HCT116 (cell line): Measurements from ENCODE around the gene EVA1A. TPM values are rescaled to one million over a fixed set of nuclear protein-coding genes. Genes with fewer than 3 reads are reported as not detected.

Experiments
- ATAC-seq: fragments of 200-7000 bp; cut with Tn5 transposase; 2 replicates; pipeline ENCODE4 v1.9.1; 2020; ENCODE audit warnings: mild to moderate bottlenecking, moderate library complexity
- BruUV-seq: library from RNA; stranded (reverse); fragments of 400-500 nt; replicated peaks from 2 replicates; lab custom pipeline; 2021; lab: Mats Ljungman, UMichigan
- CTCF ChIA-PET: fragments of 300-600 bp; sonication (Branson Sonifier 250); formaldehyde crosslinking; loops from one replicate; lab custom pipeline; 2021; ENCODE audit warnings: antibody characterized with exemption; lab: Charles Lee
- POLR2A ChIA-PET: fragments of 300-600, 350-600 bp; sonication (Branson Sonifier 250); formaldehyde crosslinking; loops from one replicate; lab custom pipeline; 2021; ENCODE audit warnings: antibody characterized with exemption; lab: Charles Lee
- RAD21 ChIA-PET, 2 experiments: fragments of 300-600 bp; sonication (Branson Sonifier 250); formaldehyde crosslinking; loops; one replicate each; lab custom pipeline; 2023; ENCODE audit warnings: low total read pairs in 2 of 2; ENCODE audit not compliant: uncharacterized antibody in 2 of 2, unreplicated experiment in 2 of 2, low non-redundant PET in 1 of 2; lab: Charles Lee
- DNase-seq: peaks from one replicate; pipeline ENCODE4 v3.0.0-alpha.2; 2010; ENCODE audit warnings: low read depth, low spot score
- H2AFZ ChIP-seq: fragments of 200-600 bp; shearing (Covaris generic), sonication (generic); 2 replicates; pipeline ENCODE4 v1.6.1; 2017; ENCODE audit warnings: low read depth, mixed run types, mixed read lengths, antibody characterized with exemption, low read length; ENCODE audit not compliant: poor library complexity, severe bottlenecking
- H3K27ac ChIP-seq: 2 replicates; pipeline ENCODE4 v1.5.1; 2012; ENCODE audit warnings: low read depth, low read length
- H3K27me3 ChIP-seq: fragments of 200-600 bp; sonication (generic); 2 replicates; pipeline ENCODE4 v1.6.1; 2016; ENCODE audit warnings: mixed run types, low read length, mixed read lengths; ENCODE audit not compliant: insufficient read depth
- H3K36me3 ChIP-seq, 2 experiments: fragments of 200-500 bp in 1 of 2; fragments of 200-600 bp in 1 of 2; sonication (Bioruptor generic) in 1 of 2; sonication (generic) in 1 of 2; 2 replicates each; pipeline versions ENCODE4 v1.5.1 to v1.6.1; 2014 to 2016; ENCODE audit warnings: low read length in 2 of 2, inconsistent platforms in 1 of 2, mixed read lengths in 1 of 2, mixed run types in 1 of 2; ENCODE audit not compliant: insufficient read depth in 2 of 2, control insufficient read depth in 1 of 2
- H3K4me1 ChIP-seq, 2 experiments: fragments of 200-600 bp in 1 of 2; sonication (generic) in 1 of 2; 2 replicates each; pipeline versions ENCODE4 v1.5.1 to v1.6.1; 2012 to 2017; ENCODE audit warnings: low read length in 2 of 2, inconsistent platforms in 1 of 2, mild to moderate bottlenecking in 1 of 2, mixed read lengths in 1 of 2, mixed run types in 1 of 2, moderate library complexity in 1 of 2; ENCODE audit not compliant: insufficient read depth in 2 of 2, control insufficient read depth in 1 of 2
- H3K4me2 ChIP-seq: fragments of 200-600 bp; sonication (generic); 2 replicates; pipeline ENCODE4 v1.6.1; 2017; ENCODE audit warnings: mixed run types, low read length, mixed read lengths
- H3K4me3 ChIP-seq, 2 experiments: fragments of 200-600 bp in 1 of 2; sonication (generic) in 1 of 2; replicated peaks in 1 of 2; 2 replicates each; pipeline ENCODE4 v1.5.1; 2011 to 2016; ENCODE audit warnings: low read length in 2 of 2, control low read depth in 1 of 2, low read depth in 1 of 2, mild to moderate bottlenecking in 1 of 2, mixed read lengths in 1 of 2, mixed run types in 1 of 2
- H3K79me2 ChIP-seq: fragments of 200-600 bp; sonication (generic); 2 replicates; pipeline ENCODE4 v1.6.1; 2017; ENCODE audit warnings: mild to moderate bottlenecking, mixed run types, low read length, moderate library complexity, mixed read lengths; ENCODE audit not compliant: insufficient read depth
- H3K9ac ChIP-seq: fragments of 200-600 bp; sonication (generic); 2 replicates; pipeline ENCODE4 v1.6.1; 2016; ENCODE audit warnings: low read length, mixed read lengths
- H3K9me2 ChIP-seq: fragments of 200-600 bp; sonication (generic), shearing (Covaris generic); 2 replicates; pipeline ENCODE4 v1.6.1; 2017; ENCODE audit warnings: mixed run types, mild to moderate bottlenecking, moderate library complexity; ENCODE audit not compliant: insufficient read depth
- H3K9me3 ChIP-seq, 2 experiments: fragments of 200-500 bp in 1 of 2; fragments of 200-600 bp in 1 of 2; sonication (Bioruptor generic) in 1 of 2; sonication (generic) in 1 of 2; 2 replicates each; pipeline ENCODE4 v1.6.1; 2014 to 2017; ENCODE audit warnings: low read length in 2 of 2, mixed read lengths in 2 of 2, inconsistent platforms in 1 of 2, low read depth in 1 of 2, mild to moderate bottlenecking in 1 of 2, mixed run types in 1 of 2, moderate library complexity in 1 of 2; ENCODE audit not compliant: control insufficient read depth in 1 of 2, insufficient read depth in 1 of 2
- H4K20me1 ChIP-seq: fragments of 200-600 bp; sonication (generic), shearing (Covaris generic); 2 replicates; pipeline ENCODE4 v1.6.1; 2017; ENCODE audit warnings: mixed run types, mild to moderate bottlenecking, moderate library complexity; ENCODE audit not compliant: insufficient read depth
- ATF3 ChIP-seq: IDR thresholded peaks from 2 replicates; pipeline ENCODE4 v1.6.1; 2012
- CBX3 ChIP-seq: IDR thresholded peaks from 2 replicates; pipeline ENCODE4 v1.6.1; 2012; ENCODE audit warnings: low read depth
- EGR1 ChIP-seq: IDR thresholded peaks from 2 replicates; pipeline ENCODE4 v1.6.1; 2012; ENCODE audit warnings: low read depth
- EZH2 ChIP-seq: fragments of 200-600 bp; sonication (generic); IDR thresholded peaks from 2 replicates; pipeline ENCODE4 v1.6.1; 2017; ENCODE audit warnings: antibody characterized with exemption, mixed run types
- FOSL1 ChIP-seq: IDR thresholded peaks from 2 replicates; pipeline ENCODE4 v1.6.1; 2012; ENCODE audit warnings: low read depth
- MAX ChIP-seq: IDR thresholded peaks from 2 replicates; pipeline ENCODE4 v1.6.1; 2012
- POLR2A ChIP-seq: IDR thresholded peaks from 2 replicates; pipeline ENCODE4 v1.7.0; 2011; ENCODE audit warnings: borderline replicate concordance; ENCODE audit not compliant: insufficient read depth, insufficient read length; ENCODE audit errors: extremely low read depth
- POLR2AphosphoS5 ChIP-seq: IDR thresholded peaks from 2 replicates; pipeline ENCODE4 v1.6.1; 2011; ENCODE audit warnings: mild to moderate bottlenecking, low read depth, low read length, moderate library complexity
- REST ChIP-seq: IDR thresholded peaks from 2 replicates; pipeline ENCODE4 v1.6.1; 2012; ENCODE audit warnings: low read depth
- TCF7L2 ChIP-seq: IDR thresholded peaks from 2 replicates; pipeline ENCODE4 v1.7.0; 2011; ENCODE audit warnings: borderline replicate concordance, inconsistent platforms; ENCODE audit not compliant: insufficient read depth, insufficient read length; ENCODE audit errors: extremely low read depth
- ZFX ChIP-seq: fragments of 450-650 bp; IDR thresholded peaks from 2 replicates; pipeline ENCODE4 v1.6.1; 2017
- intact Hi-C: fragments of 100-400 bp; cut with micrococcal nuclease; formaldehyde crosslinking; loops from 2 replicates; pipeline ENCODE4 v1.10.0; 2022
- total RNA-seq: library from RNA; stranded (reverse); gene quantifications from one replicate; pipeline ENCODE4 v1.2.1, GENCODE V29; 2021; ENCODE audit not compliant: unreplicated experiment

The EVA1A gene
- total RNA-seq, 1 experiment from 2014 or later: 2.8 TPM

GRCh38 chr2:75527676-75528075 is 33.1 kb downstream of the EVA1A start (continued):
- TF ChIP-seq MAX (no peak), TCF7L2 (no peak), EZH2 (no peak), ATF3 (no peak)
- TF ChIP-seq, all 23 proteins: peak for 0

- Histone ChIP-seq H3K36me3 (no peaks in the 10 kb centered on the region), H3K9me3 (no peaks in the 10 kb centered on the region), H3K4me1 (peaks cover 11 to 45% of the 10 kb centered on the region in 2 experiments), H3K4me3 (no peak overlapping the region), H3K79me2 (no peaks in the 10 kb centered on the region), H3K27me3 (peaks cover 12% of the 10 kb centered on the region; the same call in 1 of the 2 replicates), H3K27ac (no peak overlapping the region), H3K4me2 (no peak overlapping the region), H3K9me2 (no peaks in the 10 kb centered on the region), H2AFZ (no peak overlapping the region), H3K9ac (no peak overlapping the region)
- BruUV-seq: no TSS peak
- no peak for ATAC-seq
- intact Hi-C loops: no loop called here
- POLR2A ChIA-PET: no interaction called here
- RAD21 ChIA-PET: no interaction called here
- CTCF ChIA-PET: no interaction called here
- no peak for TF ChIP-seq CBX3
- TF ChIP-seq, all 23 proteins: peak for 0
- DNase-seq: no peak
- H4K20me1 ChIP-seq: no peaks in the 10 kb centered on the region
Observed at GRCh38 chr2:75526842-75527241, 33.9 kb downstream of the EVA1A start.

- no peaks in the 10 kb centered on the region for H3K36me3 ChIP-seq
- TF ChIP-seq ATF3 (no peak), TCF7L2 (no peak), POLR2A (no peak), FOSL1 (0 out of 2 replicates have a peak, but pooled peaks have one; percentile 17), ZFX (no peak), REST (no peak), EGR1 (no peak), POLR2AphosphoS5 (no peak)
- TF ChIP-seq, all 23 proteins: peak for 1
- Histone ChIP-seq H3K9me2 (no peaks in the 10 kb centered on the region), H2AFZ (no peak overlapping the region), H3K79me2 (no peaks in the 10 kb centered on the region), H3K9me3 (no peaks in the 10 kb centered on the region), H3K27ac (no peak overlapping the region), H3K4me1 (peaks cover 11 to 45% of the 10 kb centered on the region in 2 experiments), H4K20me1 (no peaks in the 10 kb centered on the region), H3K9ac (no peak overlapping the region), H3K4me2 (peak overlapping the region; percentile 17; the same call in 1 of the 2 replicates), H3K27me3 (peaks cover 12% of the 10 kb centered on the region; the same call in 1 of the 2 replicates), H3K4me3 (no peak overlapping the region)
- DNase-seq (no peak), ATAC-seq (no peak)
- CTCF ChIA-PET: no interaction called here
- RAD21 ChIA-PET: no interaction called here
- POLR2A ChIA-PET: no interaction called here
- intact Hi-C loops: no loop called here
- no TSS peak for BruUV-seq
Observed at GRCh38 chr2:75525434-75526310, 35.1 kb downstream of the EVA1A start.
